WERI-Rb-1 (cell line): ENCODE measurements around the gene LRRK2.

Source experiments
- DNase-seq: peaks from one replicate; pipeline ENCODE4 v3.0.0-alpha.2; 2020
- H3K27ac ChIP-seq: fragments of 250-450 bp; sonication (Bioruptor Pico); 2 replicates; pipeline ENCODE4 v1.5.1; 2020; ENCODE audit warnings: mild to moderate bottlenecking, moderate library complexity
- H3K27me3 ChIP-seq: fragments of 250-450 bp; sonication (Bioruptor Pico); 2 replicates; pipeline ENCODE4 v1.5.1; 2021; ENCODE audit warnings: mild to moderate bottlenecking, low read depth, moderate library complexity; ENCODE audit not compliant: insufficient read depth, severe bottlenecking
- H3K36me3 ChIP-seq: fragments of 250-450 bp; sonication (Bioruptor Pico); 2 replicates; pipeline ENCODE4 v1.5.1; 2020; ENCODE audit warnings: mild to moderate bottlenecking, moderate library complexity
- H3K4me3 ChIP-seq: 2 replicates; pipeline ENCODE4 v1.5.1; 2011; ENCODE audit warnings: low read depth, mild to moderate bottlenecking, control low read depth, low read length
- H3K9me3 ChIP-seq: fragments of 250-450 bp; sonication (Bioruptor Pico); 2 replicates; pipeline ENCODE4 v1.5.1; 2021; ENCODE audit warnings: mild to moderate bottlenecking, moderate library complexity; ENCODE audit not compliant: severe bottlenecking
- CTCF ChIP-seq: IDR thresholded peaks from 2 replicates; pipeline ENCODE4 v1.5.1; 2011; ENCODE audit warnings: low read depth, mild to moderate bottlenecking, control low read depth, inconsistent platforms, low read length

Gene LRRK2

DNA sequence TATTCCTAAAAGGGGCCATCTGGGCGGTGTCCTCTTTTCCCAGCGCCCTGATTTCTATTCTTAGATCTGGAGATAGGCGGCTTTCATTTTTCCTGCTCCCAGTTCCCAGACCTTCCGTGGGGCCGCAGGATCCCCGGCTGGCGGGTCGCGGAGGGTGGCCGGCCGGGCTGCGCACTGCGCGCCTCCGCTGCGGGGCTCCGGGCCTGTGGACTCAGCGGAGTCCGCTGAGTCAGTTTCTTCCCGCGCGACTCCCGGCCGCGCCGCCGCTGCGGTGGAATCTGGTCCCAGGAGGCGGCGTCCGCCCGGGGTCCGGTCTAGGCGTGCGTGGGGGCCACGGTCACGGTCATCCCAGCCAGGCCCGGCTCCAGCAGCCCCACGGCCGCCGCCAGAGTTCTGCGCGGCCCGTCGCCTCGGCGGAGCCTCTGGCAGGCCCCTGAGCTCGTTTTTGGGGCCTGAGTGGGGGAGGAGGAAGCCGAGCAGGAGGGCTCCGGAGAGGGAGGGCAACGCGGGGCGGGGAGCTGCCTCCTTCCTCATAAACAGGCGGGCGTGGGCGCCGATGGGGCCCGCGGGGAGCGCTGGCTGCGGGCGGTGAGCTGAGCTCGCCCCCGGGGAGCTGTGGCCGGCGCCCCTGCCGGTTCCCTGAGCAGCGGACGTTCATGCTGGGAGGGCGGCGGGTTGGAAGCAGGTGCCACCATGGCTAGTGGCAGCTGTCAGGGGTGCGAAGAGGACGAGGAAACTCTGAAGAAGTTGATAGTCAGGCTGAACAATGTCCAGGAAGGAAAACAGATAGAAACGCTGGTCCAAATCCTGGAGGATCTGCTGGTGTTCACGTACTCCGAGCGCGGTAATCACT lies at the start of gene LRRK2:
Gene LRRK2 (plus strand): TSS at position 559 of the 853 bp plus-strand sequence. CDS start 135 bp downstream, at position 694.
- H3K27ac ChIP-seq: peak within 1 kb of the TSS; percentile 78

GRCh38 chr12:40175045-40175444 lies 49.8 kb upstream of the LRRK2 start:
- no peaks in the 10 kb centered on the region for H3K36me3 ChIP-seq
- no peak overlapping the region for H3K27ac ChIP-seq
- no peak for TF ChIP-seq CTCF
- DNase-seq: no peak
- no peaks in the 10 kb centered on the region for H3K27me3 ChIP-seq
- H3K9me3 ChIP-seq: no peaks in the 10 kb centered on the region
- H3K4me3 ChIP-seq: no peak overlapping the region

More for the DNA sequence above, at the start of gene LRRK2:
- DNase-seq: peak; percentile 66
- no peaks in the 10 kb centered on the region for H3K27me3 ChIP-seq
- H3K4me3 ChIP-seq: peak within 1 kb of the TSS; percentile 68
- no peak for TF ChIP-seq CTCF
- H3K9me3 ChIP-seq: peaks cover 2% of the 10 kb centered on the region
- H3K36me3 ChIP-seq: no peaks in the 10 kb centered on the region

GRCh38 chr12:40175489-40175888 lies 49.3 kb upstream of the LRRK2 start:
- TF ChIP-seq CTCF: no peak

DNA sequence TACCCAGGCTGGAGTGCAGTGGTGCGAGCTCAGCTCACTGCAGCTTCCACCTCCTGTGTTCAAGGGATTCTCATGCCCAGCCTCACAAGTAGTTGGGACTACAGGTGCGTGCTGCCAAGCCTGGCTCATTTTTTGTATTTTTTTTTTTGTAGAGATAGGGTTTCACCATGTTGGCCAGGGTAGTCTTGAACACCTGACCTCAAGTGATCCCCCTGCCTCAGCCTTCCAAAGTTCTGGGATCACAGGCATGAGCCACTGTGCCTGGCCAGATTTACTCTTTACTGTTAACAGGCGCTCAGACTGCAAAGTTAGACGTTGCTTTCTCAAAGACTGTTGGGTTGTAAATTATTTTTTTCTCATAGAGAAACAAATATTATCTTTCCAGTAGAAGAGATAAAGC lies 46.1 kb upstream of the LRRK2 start:
- H3K9me3 ChIP-seq: no peaks in the 10 kb centered on the region
- no peak for DNase-seq
- H3K36me3 ChIP-seq: no peaks in the 10 kb centered on the region
- H3K4me3 ChIP-seq: no peak overlapping the region
- H3K27ac ChIP-seq: no peak overlapping the region
- no peak for TF ChIP-seq CTCF
- no peaks in the 10 kb centered on the region for H3K27me3 ChIP-seq

More at GRCh38 chr12:40175489-40175888, 49.3 kb upstream of the LRRK2 start:
- Histone ChIP-seq H3K27ac (no peak overlapping the region), H3K4me3 (no peak overlapping the region), H3K36me3 (no peaks in the 10 kb centered on the region), H3K9me3 (no peaks in the 10 kb centered on the region), H3K27me3 (no peaks in the 10 kb centered on the region)
- DNase-seq: no peak

GRCh38 chr12:40181490-40181889 lies 43.3 kb upstream of the LRRK2 start:
- no peak overlapping the region for H3K27ac ChIP-seq
- no peak for DNase-seq
- H3K27me3 ChIP-seq: no peaks in the 10 kb centered on the region
- no peak overlapping the region for H3K4me3 ChIP-seq
- no peaks in the 10 kb centered on the region for H3K9me3 ChIP-seq
- TF ChIP-seq CTCF: no peak
- no peaks in the 10 kb centered on the region for H3K36me3 ChIP-seq

GRCh38 chr12:40183715-40184114 lies 41.1 kb upstream of the LRRK2 start:
- no peak for DNase-seq
- Histone ChIP-seq H3K4me3 (no peak overlapping the region), H3K27me3 (no peaks in the 10 kb centered on the region), H3K36me3 (no peaks in the 10 kb centered on the region), H3K27ac (no peak overlapping the region), H3K9me3 (no peaks in the 10 kb centered on the region)
- TF ChIP-seq CTCF: no peak
